Right lobe of liver (tissue), 6 donors: ENCODE measurements around the gene MAGI1. TPM values are rescaled to one million over a fixed set of nuclear protein-coding genes. Genes with fewer than 3 reads are reported as not detected.

ENCODE experiments used
- ATAC-seq, 4 donors: fragments of 200-7000 bp; cut with Tn5 transposase; one replicate each; pipeline ENCODE4 v1.9.1; 2020; ENCODE audit warnings: mild to moderate bottlenecking in 4 of 4, moderate library complexity in 4 of 4
- DNase-seq, 3 donors: peaks; one replicate each; pipeline ENCODE4 v3.0.0-alpha.2; 2020
- H3K27ac ChIP-seq, 3 donors: fragments of 200-600 bp; one replicate each; pipeline ENCODE4 v1.8.0; 2022
- H3K27me3 ChIP-seq, 2 donors: fragments of 200-600 bp; one replicate each; pipeline ENCODE4 v1.8.0; 2022
- H3K36me3 ChIP-seq, 4 donors: fragments of 200-600 bp; sonication (generic) in 1 of 4; one replicate each; pipeline versions ENCODE4 v1.5.1 to v1.8.0; 2017 to 2022; ENCODE audit warnings: control low read depth in 1 of 4
- H3K4me1 ChIP-seq, 4 donors: fragments of 200-600 bp; sonication (generic) in 1 of 4; one replicate each; pipeline versions ENCODE4 v1.5.1 to v1.8.0; 2017 to 2022; ENCODE audit warnings: control low read depth in 1 of 4
- H3K4me3 ChIP-seq, 3 donors: fragments of 200-600 bp; one replicate each; pipeline ENCODE4 v1.8.0; 2022
- H3K9me3 ChIP-seq, 4 donors: fragments of 200-600 bp; sonication (generic) in 1 of 4; one replicate each; pipeline versions ENCODE4 v1.5.1 to v1.8.0; 2017 to 2022; ENCODE audit warnings: control low read depth in 1 of 4
- CTCF ChIP-seq, 4 donors: fragments of 200-600 bp in 3 of 4; fragments of 450-650 bp in 1 of 4; IDR thresholded peaks; one replicate each; pipeline versions ENCODE4 v1.5.1 to v1.8.0; 2016 to 2022; ENCODE audit warnings: antibody characterized with exemption in 4 of 4, mild to moderate bottlenecking in 2 of 4
- POLR2A ChIP-seq: fragments of 450-650 bp; IDR thresholded peaks from one replicate; pipeline ENCODE4 v1.6.1; 2017; ENCODE audit warnings: antibody characterized with exemption, mild to moderate bottlenecking
- WGBS: methylation state at CpG from one replicate; pipeline ENCODE4 v1.1.6; 2018; ENCODE audit warnings: low coverage, low lambda C conversion rate; ENCODE audit not compliant: insufficient coverage; ENCODE audit errors: missing lambda C conversion rate; 5-methylcytosine and 5-hydroxymethylcytosine counted together
- intact Hi-C, 2 donors: fragments of 100-400 bp; cut with DNase I; formaldehyde crosslinking; loops; one replicate each; pipeline versions ENCODE4 v1.11.2 to v1.14.1; 2022
- small RNA-seq, 2 experiments: library from RNA; depleted of rRNA; stranded (forward); fragments of <200 nt; gene quantifications; one replicate each; pipeline ENCODE3, GENCODE V24; 2016
- total RNA-seq, 6 experiments: library from RNA; depleted of rRNA in 2 of 6; stranded (reverse); fragments of >200 nt in 2 of 6; fragmentation: NEBNext Ultra II Directional in 3 of 6; extraction: Animal tissue kit (Norgen Biotek cat#: 25700) in 3 of 6; gene quantifications; one replicate each; pipeline versions ENCODE4 v1.1.0 to v1.2.4, GENCODE V29; 2016 to 2023
- donor health status: DM: no; HTN: yes; CAD: no.
- donor health status: DM: no; HTN: no; CAD: no.
- donor health status: DM: no; HTN: no; CAD: no.
- donor health status: DM: no; HTN: yes; CAD: no.
- donor health status: DM: no; HTN: yes; CAD: no.

MAGI1 gene
- total RNA-seq, 6 experiments from 2014 or later, result 22.6 to 37.7 (median 26.9) TPM

- DNase-seq (no peak), ATAC-seq (no peak)
- Histone ChIP-seq H3K36me3 (no peaks in the 10 kb centered on the region), H3K4me3 (no peak overlapping the region), H3K27me3 (no peaks in the 10 kb centered on the region), H3K4me1 (no peaks in the 10 kb centered on the region), H3K9me3 (no peaks in the 10 kb centered on the region), H3K27ac (no peak overlapping the region)
- WGBS, result 69% methylated on average over 2 of the region's 2 CpGs
- intact Hi-C loops, result no loop called here
- no peak for TF ChIP-seq CTCF (IDR thresholded peaks at IDR 0.05)
Observed at GRCh38 chr3:65313666-65314065, 725.1 kb downstream of the MAGI1 start.

DNA sequence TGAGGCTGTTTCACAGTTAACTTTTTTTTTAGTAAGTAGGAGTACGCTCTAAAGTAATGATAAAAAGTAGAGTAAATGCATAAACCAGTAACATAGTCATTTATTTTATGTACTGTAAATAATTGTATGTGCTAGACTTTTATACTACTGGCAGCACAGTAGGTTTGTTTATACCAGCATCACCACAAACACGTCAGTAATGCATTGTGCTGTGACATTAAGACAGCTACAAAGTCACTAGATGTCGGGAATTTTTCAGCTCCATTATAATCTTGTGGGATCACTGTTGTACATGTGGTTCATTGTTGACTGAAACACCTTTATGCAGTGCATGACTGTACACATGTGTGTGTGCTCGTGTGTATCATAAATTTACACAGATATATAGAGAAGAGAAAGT lies 732.9 kb downstream of the MAGI1 start:
- H3K9me3 ChIP-seq, result no peaks in the 10 kb centered on the region
- 72% methylated on average over 4 of the region's 4 CpGs for WGBS
- no peak overlapping the region for H3K4me3 ChIP-seq
- H3K36me3 ChIP-seq, result no peaks in the 10 kb centered on the region
- no peaks in the 10 kb centered on the region for H3K27me3 ChIP-seq
- TF ChIP-seq POLR2A (no peak), CTCF (IDR thresholded peaks at IDR 0.05) (no peak)
- DNase-seq (no peak), ATAC-seq (no peak)
- intact Hi-C loops, result no loop called here
- H3K27ac ChIP-seq, result no peak overlapping the region
- H3K4me1 ChIP-seq, result no peaks in the 10 kb centered on the region

Small RNA genes within 50 kb of the gene (small RNA-seq; reads per million reads assigned to genes)
- gene RF00019, result 0 reads per million in 2 experiments

Other genes with a start within 250 kb of the MAGI1 start
- gene SLC25A26, start 182.1 kb upstream of the MAGI1 start, total RNA-seq, result 10 to 100 TPM; 11.2 to 17.4 (median 12.8) TPM